ENCODE data around the gene VSTM2L. TPM values are rescaled to one million over a fixed set of nuclear protein-coding genes. Genes with fewer than 3 reads are reported as not detected.

Gene VSTM2L
- total RNA-seq, 3 donors from 2014 or later, result 0.11 to 0.33 (median 0.13) TPM

DNA sequence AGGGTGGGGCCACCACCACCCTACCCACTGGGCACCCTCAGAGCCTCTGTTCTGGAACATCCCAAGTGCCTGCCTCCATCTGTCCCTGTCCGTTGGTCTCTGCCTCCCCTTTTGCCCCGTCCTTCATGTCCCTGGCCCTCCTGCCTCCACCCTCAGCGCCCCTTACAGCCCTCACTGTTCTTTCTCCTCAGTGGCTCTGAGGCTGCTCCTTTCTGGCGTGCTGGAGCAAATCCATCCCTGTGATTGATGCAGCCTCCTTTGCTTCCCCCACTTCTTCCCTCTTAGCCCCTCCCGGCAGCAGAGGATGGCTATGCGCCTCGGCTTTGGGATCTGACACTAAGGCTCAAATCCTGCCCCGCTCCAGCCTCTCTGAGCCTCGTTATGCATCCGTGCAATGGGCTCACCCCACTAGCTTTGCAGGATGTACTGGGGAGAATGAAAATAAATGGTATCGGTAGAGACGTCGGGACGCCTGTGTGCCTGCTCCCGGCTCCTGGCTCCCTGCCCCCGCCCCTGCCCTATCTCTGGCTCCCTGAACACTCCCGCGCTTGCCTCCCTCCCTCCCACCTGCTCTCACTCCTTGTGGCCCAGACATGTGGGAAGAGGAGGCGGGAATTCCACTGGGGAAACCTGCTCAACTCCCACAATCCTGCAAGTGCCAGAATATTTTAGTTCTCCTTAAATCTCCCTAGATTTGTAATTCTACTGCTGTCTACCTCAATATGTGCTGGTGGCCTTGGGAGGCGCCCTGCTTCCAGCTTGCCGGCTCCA, 13.1 kb downstream of the VSTM2L start:
- no peaks in the 10 kb centered on the region for H3K9me3 Mint-ChIP-seq
- peaks cover 46% of the 10 kb centered on the region for H3K27me3 Mint-ChIP-seq (ENCODE audit: low read depth)
- ATAC-seq (no peak), DNase-seq (no peak)
- peak overlapping the region; percentile 17 for H3K4me3 Mint-ChIP-seq
- H3K36me3 Mint-ChIP-seq (ENCODE audit: insufficient read depth), result no peaks in the 10 kb centered on the region
- peaks cover 9% of the 10 kb centered on the region for H3K4me1 Mint-ChIP-seq (ENCODE audit: low read depth)

DNA sequence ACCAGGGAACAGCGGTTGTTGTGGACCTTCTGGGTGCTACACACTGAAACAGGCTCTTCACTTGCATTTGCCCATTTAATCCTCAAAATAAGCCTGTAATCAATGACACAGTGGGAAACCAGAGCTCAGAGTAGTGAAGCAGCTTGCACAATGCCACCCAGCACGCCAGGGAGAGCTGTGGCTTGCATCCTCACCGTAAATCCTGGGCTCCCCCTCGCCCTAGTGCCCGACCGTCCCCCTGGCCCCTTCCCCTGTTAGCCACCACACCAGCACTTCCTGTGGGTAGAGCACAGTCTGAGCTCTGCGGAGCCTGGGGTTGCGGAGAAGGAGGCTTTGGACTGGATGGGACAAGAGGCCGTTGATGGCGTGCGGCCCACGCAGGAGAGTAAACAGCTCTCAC, 14.5 kb downstream of the VSTM2L start:
- Mint-ChIP-seq H3K36me3 (ENCODE audit: insufficient read depth) (no peaks in the 10 kb centered on the region), H3K4me3 (no peak overlapping the region), H3K27me3 (ENCODE audit: low read depth) (peaks cover 38% of the 10 kb centered on the region), H3K4me1 (ENCODE audit: low read depth) (peaks cover 9% of the 10 kb centered on the region), H3K9me3 (no peaks in the 10 kb centered on the region)
- ATAC-seq (no peak), DNase-seq (no peak)

DNA sequence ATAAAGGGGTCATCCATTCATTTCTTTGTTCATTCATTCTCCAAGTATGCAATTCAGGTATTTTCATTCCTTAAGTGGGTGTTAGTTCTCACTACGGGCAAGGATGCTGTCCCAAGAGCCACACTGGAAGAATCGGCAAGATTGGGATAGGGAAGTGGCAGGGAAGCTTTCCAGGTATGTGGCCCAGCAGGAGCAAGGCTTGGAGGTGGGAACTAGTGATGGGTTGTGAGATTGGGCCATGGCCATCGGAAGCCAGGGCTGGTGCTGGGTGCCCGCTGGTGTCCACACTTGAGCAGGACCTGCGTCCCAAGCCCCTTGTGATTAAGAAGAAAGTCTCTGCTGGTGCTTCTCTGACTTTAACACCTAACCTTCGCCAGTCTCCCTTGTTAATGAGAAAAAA, 15.1 kb downstream of the VSTM2L start:
- no peak for ATAC-seq
- Mint-ChIP-seq H3K9me3 (no peaks in the 10 kb centered on the region), H3K4me3 (no peak overlapping the region), H3K4me1 (ENCODE audit: low read depth) (peaks cover 9% of the 10 kb centered on the region), H3K36me3 (ENCODE audit: insufficient read depth) (no peaks in the 10 kb centered on the region), H3K27me3 (ENCODE audit: low read depth) (peaks cover 33% of the 10 kb centered on the region)
- DNase-seq, result no peak

DNA sequence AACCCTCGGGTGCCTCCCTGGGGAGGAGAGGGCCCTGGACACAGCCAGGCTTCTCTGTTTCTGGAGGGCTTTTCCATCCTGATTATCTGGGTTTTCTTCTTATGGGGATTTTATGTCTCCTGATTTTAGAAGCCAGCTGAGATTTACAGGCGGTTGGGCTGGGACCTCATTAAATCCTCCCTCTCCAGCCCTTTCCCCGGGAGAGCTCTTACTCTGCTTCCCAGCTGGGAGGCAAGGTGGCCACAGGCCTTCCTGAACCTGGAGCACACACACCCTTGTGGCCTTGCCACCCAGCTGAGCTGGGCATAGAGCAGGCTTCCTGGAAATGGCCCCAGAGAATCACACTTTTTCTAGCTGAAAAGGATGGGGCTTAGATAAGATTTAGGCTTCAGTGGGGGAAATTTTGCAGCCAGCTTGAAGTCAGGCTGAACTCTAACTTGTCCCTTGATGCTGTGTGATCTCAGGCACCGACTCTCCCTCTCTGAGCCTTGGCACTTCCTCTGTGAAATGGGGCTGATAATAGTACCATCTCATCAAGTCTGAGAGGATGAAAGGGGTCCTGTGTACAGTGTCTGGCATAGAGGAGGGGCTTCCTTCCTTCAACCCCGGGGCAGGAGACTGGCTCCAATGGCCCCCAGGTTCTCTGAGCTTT, 16.6 kb downstream of the VSTM2L start:
- ATAC-seq, result no peak
- no peaks in the 10 kb centered on the region for H3K9me3 Mint-ChIP-seq
- peaks cover 4% of the 10 kb centered on the region for H3K4me1 Mint-ChIP-seq (ENCODE audit: low read depth)
- H3K4me3 Mint-ChIP-seq, result no peak overlapping the region
- H3K27me3 Mint-ChIP-seq (ENCODE audit: low read depth), result peaks cover 27% of the 10 kb centered on the region
- H3K36me3 Mint-ChIP-seq (ENCODE audit: insufficient read depth), result no peaks in the 10 kb centered on the region
- no peak for DNase-seq

DNA sequence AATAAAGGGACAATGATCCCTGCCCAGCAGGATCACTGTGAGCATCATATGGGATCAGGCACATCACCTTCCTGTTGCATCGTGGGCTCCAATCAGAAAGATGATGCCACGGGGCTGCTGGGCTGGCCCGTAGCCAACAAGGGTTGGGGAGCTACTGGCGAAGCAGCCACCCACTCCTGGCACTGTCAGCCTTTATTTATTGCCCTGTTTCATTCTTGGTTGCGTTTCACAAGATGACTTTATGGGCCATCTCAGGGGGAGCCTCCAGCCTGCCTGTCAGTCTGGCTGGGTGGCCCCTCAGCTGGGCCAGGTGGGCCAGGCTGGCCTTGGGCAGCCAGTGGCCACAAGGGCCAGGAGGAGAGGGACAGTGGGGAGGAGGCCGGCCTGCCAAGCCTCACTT, 17.3 kb downstream of the VSTM2L start:
- no peaks in the 10 kb centered on the region for H3K9me3 Mint-ChIP-seq
- no peaks in the 10 kb centered on the region for H3K4me1 Mint-ChIP-seq (ENCODE audit: low read depth)
- peaks cover 23% of the 10 kb centered on the region for H3K27me3 Mint-ChIP-seq (ENCODE audit: low read depth)
- DNase-seq (no peak), ATAC-seq (no peak)
- no peak overlapping the region for H3K4me3 Mint-ChIP-seq
- H3K36me3 Mint-ChIP-seq (ENCODE audit: insufficient read depth), result no peaks in the 10 kb centered on the region

DNA sequence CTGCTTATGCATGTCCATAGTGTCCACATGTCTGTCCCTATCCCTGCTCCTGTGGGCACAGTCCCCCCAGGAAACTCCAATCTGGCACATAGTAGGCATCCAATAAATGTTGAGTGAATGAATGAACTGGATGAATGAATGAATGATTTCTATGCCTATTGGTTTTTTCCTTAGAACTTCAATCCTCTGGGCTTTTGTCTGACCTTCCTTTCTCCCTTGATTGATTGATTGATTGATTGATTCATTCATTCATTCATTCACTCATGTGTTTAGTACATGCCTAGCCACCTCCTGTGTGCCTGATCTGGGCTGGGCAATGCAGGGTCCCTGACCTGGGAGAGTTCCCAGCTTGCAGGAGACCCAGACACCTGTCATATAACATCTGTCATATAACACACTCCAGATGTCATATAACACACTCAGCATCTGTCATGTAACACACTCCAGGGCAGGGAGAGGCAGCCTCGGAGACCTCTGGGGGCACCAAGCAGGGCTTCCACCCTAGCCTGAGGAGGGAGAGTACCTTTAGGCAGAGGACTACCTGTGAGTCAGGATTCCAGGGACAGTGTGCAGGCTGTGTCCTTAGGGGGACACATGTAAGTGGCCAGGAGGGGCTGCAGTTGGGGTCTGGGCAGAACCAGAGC, 17.9 kb downstream of the VSTM2L start:
- no peak overlapping the region for H3K4me3 Mint-ChIP-seq
- H3K9me3 Mint-ChIP-seq, result no peaks in the 10 kb centered on the region

DNA sequence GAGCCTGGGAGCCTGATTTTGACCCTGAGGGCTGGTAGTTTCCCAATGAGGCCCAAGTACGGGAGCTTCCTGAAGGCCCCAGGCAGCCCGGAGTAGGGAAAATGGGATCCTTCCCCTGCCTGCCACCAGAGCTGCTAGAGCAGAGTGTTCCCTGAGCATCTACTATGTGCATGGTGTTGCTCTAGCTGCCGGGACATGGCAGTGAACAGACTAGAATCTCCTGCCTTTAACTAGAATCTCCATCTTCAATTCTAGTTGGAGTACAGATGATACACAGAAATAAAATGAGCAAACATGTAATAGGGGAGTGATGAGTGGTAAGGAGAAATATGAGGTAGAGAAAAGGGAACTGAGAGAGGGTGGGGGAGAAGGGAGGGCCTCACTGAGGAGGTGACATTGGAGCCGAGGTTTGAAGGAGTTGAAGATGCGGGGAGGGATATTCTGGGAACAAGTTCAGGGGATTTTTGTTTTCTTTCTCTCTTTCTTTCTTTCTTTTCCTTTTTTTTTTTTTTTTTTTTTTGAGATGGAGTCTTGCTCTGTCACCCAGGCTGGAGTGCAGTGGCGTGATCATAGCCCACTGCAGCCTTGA, 18.5 kb downstream of the VSTM2L start:
- Mint-ChIP-seq H3K4me3 (no peak overlapping the region), H3K36me3 (ENCODE audit: insufficient read depth) (no peaks in the 10 kb centered on the region), H3K9me3 (no peaks in the 10 kb centered on the region), H3K4me1 (ENCODE audit: low read depth) (no peaks in the 10 kb centered on the region), H3K27me3 (ENCODE audit: low read depth) (peaks cover 15% of the 10 kb centered on the region)
- peak in 1 of 2 donors; percentile 40 for ATAC-seq
- no peak for DNase-seq

More for the DNA sequence above, 17.9 kb downstream of the VSTM2L start:
- ATAC-seq (no peak), DNase-seq (no peak)
- Mint-ChIP-seq H3K36me3 (ENCODE audit: insufficient read depth) (no peaks in the 10 kb centered on the region), H3K27me3 (ENCODE audit: low read depth) (peaks cover 20% of the 10 kb centered on the region), H3K4me1 (ENCODE audit: low read depth) (no peaks in the 10 kb centered on the region)

DNA sequence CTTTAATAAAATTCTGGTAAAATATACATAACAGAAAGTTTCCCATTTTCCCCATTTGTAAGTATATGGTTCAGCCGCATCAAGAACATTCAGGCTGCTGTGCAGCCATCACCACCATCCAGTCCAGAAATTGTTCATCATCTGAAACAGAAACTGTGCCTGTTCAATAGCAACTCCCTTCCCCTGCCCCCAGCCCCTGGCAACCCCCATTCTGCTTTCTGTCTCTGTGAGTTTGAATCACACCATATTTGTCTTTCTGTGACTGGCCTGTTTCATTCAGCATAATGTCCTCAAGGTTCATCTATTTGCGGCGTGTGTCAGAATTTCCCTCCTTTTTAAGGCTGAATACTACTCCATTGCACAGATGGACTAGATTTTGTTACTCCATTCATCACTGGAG, 19.1 kb downstream of the VSTM2L start:
- Mint-ChIP-seq H3K9me3 (no peaks in the 10 kb centered on the region), H3K4me3 (no peak overlapping the region), H3K36me3 (ENCODE audit: insufficient read depth) (no peaks in the 10 kb centered on the region), H3K27me3 (ENCODE audit: low read depth) (peaks cover 11% of the 10 kb centered on the region), H3K4me1 (ENCODE audit: low read depth) (no peaks in the 10 kb centered on the region)
- ATAC-seq (peak; percentile 60 to 72), DNase-seq (no peak)

DNA sequence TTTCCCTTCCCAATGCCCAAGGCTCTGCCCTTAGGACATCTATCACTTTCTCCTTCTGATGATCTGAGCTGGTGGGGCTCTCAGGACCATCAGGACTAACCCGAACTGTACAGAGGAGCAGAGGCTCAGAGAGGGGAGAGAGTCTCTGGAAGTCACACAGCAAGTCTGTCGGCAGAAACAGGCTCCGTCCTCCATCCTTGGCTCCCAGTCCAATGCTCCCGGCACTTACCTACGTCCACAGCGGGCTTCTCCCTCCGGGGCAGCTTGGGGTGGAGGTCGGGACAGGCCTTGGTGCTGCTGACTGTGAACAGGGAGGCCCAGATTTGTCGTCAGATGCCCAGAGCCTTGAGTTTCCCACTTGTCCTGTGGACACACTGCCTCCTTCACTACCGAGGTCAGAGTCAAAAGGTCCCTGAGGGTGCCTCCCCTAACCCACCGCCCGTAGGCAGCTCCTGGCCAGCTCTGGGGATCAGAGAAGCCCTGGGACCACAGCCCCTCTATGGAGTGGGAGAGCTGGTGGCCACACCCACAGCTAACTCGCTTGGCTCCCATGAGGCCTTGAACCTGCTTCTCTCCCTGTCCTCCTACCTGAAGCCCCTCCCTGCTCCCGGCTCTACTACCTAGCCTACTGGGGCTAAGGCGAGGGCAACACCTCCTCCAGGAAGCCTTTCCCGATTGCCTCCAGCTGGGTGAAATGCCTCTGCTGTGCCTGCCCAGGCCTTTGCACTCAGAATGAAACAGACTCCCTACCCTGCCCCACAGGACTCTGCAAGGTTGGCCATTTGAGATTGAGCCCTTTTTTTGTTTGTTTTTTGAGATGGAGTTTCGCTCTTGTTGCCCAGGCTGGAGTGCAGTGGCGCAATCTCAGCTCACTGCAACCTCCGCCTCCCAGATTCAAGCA, 22.6 kb downstream of the VSTM2L start:
- ATAC-seq (no peak), DNase-seq (no peak)
- Mint-ChIP-seq H3K9me3 (no peaks in the 10 kb centered on the region), H3K27me3 (ENCODE audit: low read depth) (peaks cover 4% of the 10 kb centered on the region), H3K36me3 (ENCODE audit: insufficient read depth) (no peaks in the 10 kb centered on the region), H3K4me3 (no peak overlapping the region), H3K4me1 (ENCODE audit: low read depth) (no peaks in the 10 kb centered on the region)

DNA sequence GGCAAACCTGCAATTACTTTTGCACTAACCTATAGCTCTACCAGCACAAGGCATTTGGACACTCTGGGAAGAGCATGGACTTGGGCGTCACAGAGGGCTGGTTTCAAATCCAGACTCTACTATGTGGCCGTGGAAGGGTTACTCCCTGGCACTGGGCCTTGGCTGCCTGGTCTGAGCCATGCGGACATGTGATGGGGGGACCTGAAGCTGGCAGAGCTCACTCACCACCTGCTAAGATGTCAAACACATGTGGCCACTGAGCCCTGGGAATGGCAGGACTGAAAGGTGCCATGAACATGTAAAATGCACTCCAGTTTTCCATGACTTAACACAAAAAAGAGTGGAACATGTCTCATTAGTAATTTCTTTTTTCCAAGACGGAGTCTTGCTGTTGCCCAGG, 23.7 kb downstream of the VSTM2L start:
- Mint-ChIP-seq H3K27me3 (ENCODE audit: low read depth) (peaks cover 6% of the 10 kb centered on the region), H3K4me1 (ENCODE audit: low read depth) (no peaks in the 10 kb centered on the region), H3K9me3 (no peaks in the 10 kb centered on the region), H3K36me3 (ENCODE audit: insufficient read depth) (no peaks in the 10 kb centered on the region), H3K4me3 (no peak overlapping the region)
- DNase-seq (no peak), ATAC-seq (no peak)

DNA sequence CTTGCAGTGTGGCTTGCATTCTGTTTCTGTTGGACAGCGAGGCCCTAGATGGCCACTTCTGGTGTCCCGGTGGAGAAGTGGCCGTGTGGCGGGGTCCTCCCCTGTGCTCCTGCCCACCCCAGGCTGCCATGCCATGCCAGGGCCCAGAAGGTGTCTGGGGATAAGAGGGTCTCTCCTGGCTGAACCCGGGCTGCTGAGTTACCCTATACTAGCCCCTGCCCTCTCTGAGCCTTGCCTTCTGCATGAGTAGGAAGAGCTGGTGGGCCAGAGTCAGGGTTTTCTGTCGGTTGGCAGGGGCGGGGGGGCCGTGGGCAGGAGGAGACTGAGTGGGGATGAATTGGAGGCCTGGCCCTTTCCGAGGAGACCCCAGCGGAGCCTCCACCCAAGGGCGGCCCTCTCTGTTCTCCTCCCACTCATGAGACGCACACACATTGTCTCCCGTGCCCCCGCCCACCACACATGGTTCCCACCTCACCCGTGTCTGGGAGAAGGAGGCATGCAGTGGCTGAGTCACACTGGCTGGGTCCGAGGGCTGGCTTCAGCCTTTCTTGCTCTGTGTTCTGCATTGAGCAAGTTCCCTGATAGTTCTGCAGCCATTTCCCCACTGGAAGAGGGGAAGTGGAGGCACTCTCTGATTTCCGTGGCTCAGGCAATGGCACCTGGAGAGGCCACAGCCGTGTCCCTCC, 24.6 kb downstream of the VSTM2L start:
- H3K4me3 Mint-ChIP-seq, result no peak overlapping the region
- no peaks in the 10 kb centered on the region for H3K9me3 Mint-ChIP-seq
- H3K4me1 Mint-ChIP-seq (ENCODE audit: low read depth), result no peaks in the 10 kb centered on the region
- no peak for ATAC-seq
- peaks cover 6% of the 10 kb centered on the region for H3K27me3 Mint-ChIP-seq (ENCODE audit: low read depth)
- no peaks in the 10 kb centered on the region for H3K36me3 Mint-ChIP-seq (ENCODE audit: insufficient read depth)
- DNase-seq, result no peak

DNA sequence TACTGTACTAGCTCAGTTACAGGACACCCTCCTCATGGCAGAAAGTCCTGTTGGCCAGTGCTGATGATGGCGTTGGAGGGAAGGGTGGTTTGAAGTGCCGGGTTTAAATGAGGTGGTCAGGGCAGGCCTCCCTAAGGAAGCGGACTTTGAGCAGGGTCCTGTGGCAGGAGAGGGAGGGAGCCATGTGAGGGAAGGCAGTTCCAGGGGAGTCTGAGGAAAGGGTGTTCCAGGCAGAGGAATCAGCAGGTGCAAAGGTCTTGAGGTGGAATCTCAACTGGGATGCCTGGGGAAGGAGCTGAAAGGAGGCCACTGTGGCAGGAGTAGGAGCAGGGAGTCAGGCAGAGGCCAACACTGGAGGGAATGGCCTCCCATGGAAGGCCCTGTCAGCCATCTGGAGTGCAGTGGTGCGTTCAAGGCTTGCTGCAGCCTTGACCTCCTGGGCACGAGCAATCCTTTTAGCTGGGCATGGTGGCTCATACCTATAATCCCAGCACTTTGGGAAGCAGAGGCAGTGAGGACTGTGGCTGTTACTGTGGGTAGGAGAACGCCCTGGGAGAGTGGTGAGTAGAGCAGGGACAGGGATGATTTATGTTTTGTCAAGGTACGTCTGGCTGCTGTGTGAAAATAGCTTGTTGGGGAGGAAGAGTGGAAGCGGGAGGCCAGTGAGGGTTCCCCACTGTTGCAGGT, 26.2 kb downstream of the VSTM2L start:
- Mint-ChIP-seq H3K36me3 (ENCODE audit: insufficient read depth) (no peaks in the 10 kb centered on the region), H3K27me3 (ENCODE audit: low read depth) (peaks cover 6% of the 10 kb centered on the region), H3K9me3 (no peaks in the 10 kb centered on the region), H3K4me1 (ENCODE audit: low read depth) (no peaks in the 10 kb centered on the region), H3K4me3 (no peak overlapping the region)
- DNase-seq (no peak), ATAC-seq (no peak)

DNA sequence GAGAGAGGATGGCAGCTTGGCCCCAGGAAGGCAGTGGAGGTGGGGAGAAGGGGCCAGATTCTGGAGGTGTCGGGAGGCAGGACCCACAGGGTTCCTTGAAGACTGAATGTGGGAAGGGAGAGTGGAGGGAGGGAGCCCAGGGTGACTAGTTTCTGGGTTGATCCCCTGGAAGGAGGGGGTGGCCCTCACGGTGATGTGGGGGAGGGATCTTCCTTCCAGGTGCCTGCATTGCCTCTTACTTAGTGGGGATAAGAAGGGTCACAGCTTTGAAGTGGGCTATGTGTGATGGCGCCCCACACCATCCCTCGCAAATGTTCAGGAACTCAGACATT, 26.7 kb downstream of the VSTM2L start:
- Mint-ChIP-seq H3K4me3 (no peak overlapping the region), H3K4me1 (ENCODE audit: low read depth) (no peaks in the 10 kb centered on the region), H3K9me3 (no peaks in the 10 kb centered on the region), H3K36me3 (ENCODE audit: insufficient read depth) (no peaks in the 10 kb centered on the region), H3K27me3 (ENCODE audit: low read depth) (peaks cover 6% of the 10 kb centered on the region)
- ATAC-seq (no peak), DNase-seq (no peak)
